ENCODE results near the gene SUGP2. TPM values are rescaled to one million over a fixed set of nuclear protein-coding genes. Genes with fewer than 3 reads are reported as not detected.

SUGP2 gene
- total and polyA plus RNA-seq, 2 of the 13 experiments (the other 11 are each of a cell fraction or from before 2014, with no cell fraction given) = 40.6 to 57.7 TPM

- no peak for TF ChIP-seq ZBTB21 (CRISPR knock-in tag; IDR thresholded peaks at IDR 0.05)
- no peak for TF ChIP-seq ZNF562 (CRISPR knock-in tag; IDR thresholded peaks at IDR 0.05; ENCODE audit: borderline replicate concordance)
- no peak for TF ChIP-seq HDAC6 (IDR thresholded peaks at IDR 0.05; ENCODE audit: low read depth, low read length)
- TF ChIP-seq ZBTB1 (CRISPR knock-in tag; IDR thresholded peaks at IDR 0.05; ENCODE audit: borderline replicate concordance) = no peak
- TF ChIP-seq ZFP36L1 (CRISPR knock-in tag; IDR thresholded peaks at IDR 0.05) = peak; percentile 50; the same call in 1 of the 2 replicates
- TF ChIP-seq ATF5 (CRISPR knock-in tag; IDR thresholded peaks at IDR 0.05; ENCODE audit: low read depth) = 0 out of 2 replicates have a peak, but pooled peaks have one; percentile 61
- peak; percentile 61; the same call in 1 of the 3 replicates for TF ChIP-seq MXI1 (IDR thresholded peaks at IDR 0.05; ENCODE audit: borderline replicate concordance, low read depth, low read length)
- no peak for TF ChIP-seq SMAD3 (CRISPR knock-in tag; IDR thresholded peaks at IDR 0.05)
- TF ChIP-seq ZNF160 (CRISPR knock-in tag; IDR thresholded peaks at IDR 0.05) = no peak
- no peak for TF ChIP-seq SIN3B (IDR thresholded peaks at IDR 0.05; ENCODE audit: low read length)
- TF ChIP-seq MAZ (IDR thresholded peaks at IDR 0.05; ENCODE audit: borderline replicate concordance, low read depth, low read length) = peak; percentile 67
- peak; percentile 85 for TF ChIP-seq MAZ (CRISPR knock-in tag; IDR thresholded peaks at IDR 0.05; ENCODE audit: low read depth)
- no peak for TF ChIP-seq ZNF558 (CRISPR knock-in tag; IDR thresholded peaks at IDR 0.05; ENCODE audit: borderline replicate concordance)
- TF ChIP-seq TBL1XR1 (IDR thresholded peaks at IDR 0.05; ENCODE audit: borderline replicate concordance, low read length, partially characterized antibody) = no peak
- TF ChIP-seq, protein P1, sequence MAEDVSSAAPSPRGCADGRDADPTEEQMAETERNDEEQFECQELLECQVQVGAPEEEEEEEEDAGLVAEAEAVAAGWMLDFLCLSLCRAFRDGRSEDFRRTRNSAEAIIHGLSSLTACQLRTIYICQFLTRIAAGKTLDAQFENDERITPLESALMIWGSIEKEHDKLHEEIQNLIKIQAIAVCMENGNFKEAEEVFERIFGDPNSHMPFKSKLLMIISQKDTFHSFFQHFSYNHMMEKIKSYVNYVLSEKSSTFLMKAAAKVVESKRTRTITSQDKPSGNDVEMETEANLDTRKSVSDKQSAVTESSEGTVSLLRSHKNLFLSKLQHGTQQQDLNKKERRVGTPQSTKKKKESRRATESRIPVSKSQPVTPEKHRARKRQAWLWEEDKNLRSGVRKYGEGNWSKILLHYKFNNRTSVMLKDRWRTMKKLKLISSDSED (CRISPR knock-in tag; IDR thresholded peaks at IDR 0.05) = no peak
- no peak for TF ChIP-seq ADNP (CRISPR knock-in tag; IDR thresholded peaks at IDR 0.05)
- peak; percentile 40; the same call in 1 of the 2 replicates for TF ChIP-seq ZNF747 (CRISPR knock-in tag; IDR thresholded peaks at IDR 0.05; ENCODE audit: borderline replicate concordance)
- no peak for TF ChIP-seq NFAT5 (CRISPR knock-in tag; IDR thresholded peaks at IDR 0.05)
- TF ChIP-seq, protein P2, sequence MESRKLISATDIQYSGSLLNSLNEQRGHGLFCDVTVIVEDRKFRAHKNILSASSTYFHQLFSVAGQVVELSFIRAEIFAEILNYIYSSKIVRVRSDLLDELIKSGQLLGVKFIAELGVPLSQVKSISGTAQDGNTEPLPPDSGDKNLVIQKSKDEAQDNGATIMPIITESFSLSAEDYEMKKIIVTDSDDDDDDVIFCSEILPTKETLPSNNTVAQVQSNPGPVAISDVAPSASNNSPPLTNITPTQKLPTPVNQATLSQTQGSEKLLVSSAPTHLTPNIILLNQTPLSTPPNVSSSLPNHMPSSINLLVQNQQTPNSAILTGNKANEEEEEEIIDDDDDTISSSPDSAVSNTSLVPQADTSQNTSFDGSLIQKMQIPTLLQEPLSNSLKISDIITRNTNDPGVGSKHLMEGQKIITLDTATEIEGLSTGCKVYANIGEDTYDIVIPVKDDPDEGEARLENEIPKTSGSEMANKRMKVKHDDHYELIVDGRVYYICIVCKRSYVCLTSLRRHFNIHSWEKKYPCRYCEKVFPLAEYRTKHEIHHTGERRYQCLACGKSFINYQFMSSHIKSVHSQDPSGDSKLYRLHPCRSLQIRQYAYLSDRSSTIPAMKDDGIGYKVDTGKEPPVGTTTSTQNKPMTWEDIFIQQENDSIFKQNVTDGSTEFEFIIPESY (CRISPR knock-in tag; IDR thresholded peaks at IDR 0.05) = no peak
- TF ChIP-seq FOSL1 (CRISPR knock-in tag; IDR thresholded peaks at IDR 0.05; ENCODE audit: borderline replicate concordance) = no peak
These were observed 30.1 kb upstream of the SUGP2 start, which contains the start of gene SLC25A42 (continued) for GRCh38 chr19:19063183-19064097.
